Measurements from ENCODE around the gene PODXL.
"Not testable (repeated sequence)": the region's sequence is repeated elsewhere in the genome, so short reads cannot be mapped to it uniquely, and the experiment has no call there.

The PODXL gene

DNA sequence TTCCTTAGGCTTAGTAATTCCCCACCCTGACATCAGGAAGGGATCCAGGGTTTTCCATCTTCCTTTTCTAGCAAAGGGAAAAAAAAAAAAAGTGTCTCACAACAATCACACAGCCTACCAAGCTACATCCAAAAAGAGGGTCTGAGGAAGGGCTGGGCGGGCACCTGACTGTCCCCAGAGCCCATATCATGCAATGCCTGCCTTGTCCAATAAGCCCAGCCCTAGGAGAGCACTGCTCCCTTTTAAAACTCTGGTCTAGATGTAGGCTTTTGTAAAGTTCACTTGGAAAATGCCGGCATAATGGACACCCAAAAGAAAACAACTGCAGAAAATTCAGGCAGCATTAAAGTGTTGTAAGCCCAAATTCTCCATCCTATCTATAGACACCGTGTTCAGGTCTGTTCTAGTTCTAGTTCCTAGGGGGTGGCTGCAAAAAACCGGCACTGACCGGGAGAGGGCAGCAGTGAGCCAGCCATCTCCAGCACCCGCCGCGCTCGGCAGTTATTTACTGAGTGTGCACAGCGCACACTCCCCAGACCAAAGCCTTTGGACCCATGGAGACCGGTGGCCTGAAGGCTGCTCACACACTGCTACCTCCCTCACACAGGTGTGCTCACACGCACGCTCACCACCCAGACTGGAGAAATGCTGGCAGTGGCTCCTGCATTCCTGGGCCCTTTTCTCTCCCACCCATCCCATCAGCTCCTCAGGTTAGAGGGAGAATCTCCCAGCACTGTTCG, 48.7 kb downstream of the PODXL start:
- peak; percentile 67 for DNase-seq

DNA sequence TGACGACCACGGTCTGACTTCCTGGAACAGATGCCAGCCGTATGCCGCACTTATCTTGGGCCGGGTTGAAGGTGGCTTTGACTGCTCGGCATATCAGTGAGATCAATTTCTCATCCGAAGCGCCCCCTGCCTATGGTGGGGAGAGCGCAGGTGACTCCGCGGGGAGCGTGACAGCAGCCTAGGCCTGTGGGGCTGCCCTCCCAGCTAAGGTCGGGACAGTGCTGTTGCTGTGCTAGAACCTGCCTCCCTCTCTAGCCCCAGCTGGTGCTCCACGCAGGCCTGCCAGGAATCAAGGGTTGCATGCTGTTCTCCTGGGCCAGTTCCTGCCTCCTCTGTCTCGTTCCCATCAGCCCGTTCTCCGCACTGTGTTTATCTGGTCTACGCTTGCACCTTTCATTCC, 49.8 kb downstream of the PODXL start:
- DNase-seq, result no peak

DNA sequence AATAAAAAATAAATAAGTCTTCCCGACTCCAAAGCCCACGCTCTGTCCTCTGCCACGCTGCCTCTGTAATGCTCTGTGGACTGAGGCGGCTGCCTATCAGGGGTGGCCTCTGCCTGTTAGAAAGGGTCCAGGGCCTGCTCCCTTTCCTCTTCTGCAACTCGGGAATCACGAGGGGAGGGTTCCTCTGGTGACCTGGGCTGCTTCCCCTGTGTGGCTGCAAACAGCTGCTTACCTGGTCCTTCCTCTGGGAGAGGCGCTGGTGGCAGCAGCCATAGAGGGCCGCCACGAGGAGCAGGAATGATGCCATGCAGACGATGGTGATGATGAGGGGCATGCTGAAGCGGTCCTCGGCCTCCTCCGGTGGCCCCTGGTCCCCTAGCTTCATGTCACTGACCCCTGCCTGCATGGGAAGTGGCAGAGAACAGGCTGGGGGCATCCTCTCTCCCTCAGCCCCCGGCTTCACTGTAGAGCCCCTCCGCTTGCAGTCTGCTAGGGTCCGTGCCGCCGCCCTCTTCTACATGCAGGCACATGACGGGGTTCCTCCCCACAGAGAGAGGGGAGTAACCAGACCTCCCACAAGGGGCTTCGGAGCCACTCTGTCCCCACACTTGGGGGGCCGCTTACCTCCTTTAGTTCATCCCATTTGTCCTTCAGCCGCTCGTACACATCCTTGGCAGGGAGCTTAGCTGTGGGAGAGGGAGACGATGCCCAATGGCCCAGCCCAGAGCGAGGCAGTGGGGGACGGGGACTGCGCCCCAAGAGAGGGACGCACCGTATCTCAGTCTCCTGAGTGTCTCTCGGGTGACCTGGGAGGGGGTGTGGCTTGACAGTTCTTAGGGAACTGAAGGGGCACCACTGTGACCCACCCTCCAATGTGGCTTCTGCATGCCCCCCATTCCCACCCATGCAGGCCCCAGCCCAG, 50.5 kb downstream of the PODXL start:
- no peak for DNase-seq

DNA sequence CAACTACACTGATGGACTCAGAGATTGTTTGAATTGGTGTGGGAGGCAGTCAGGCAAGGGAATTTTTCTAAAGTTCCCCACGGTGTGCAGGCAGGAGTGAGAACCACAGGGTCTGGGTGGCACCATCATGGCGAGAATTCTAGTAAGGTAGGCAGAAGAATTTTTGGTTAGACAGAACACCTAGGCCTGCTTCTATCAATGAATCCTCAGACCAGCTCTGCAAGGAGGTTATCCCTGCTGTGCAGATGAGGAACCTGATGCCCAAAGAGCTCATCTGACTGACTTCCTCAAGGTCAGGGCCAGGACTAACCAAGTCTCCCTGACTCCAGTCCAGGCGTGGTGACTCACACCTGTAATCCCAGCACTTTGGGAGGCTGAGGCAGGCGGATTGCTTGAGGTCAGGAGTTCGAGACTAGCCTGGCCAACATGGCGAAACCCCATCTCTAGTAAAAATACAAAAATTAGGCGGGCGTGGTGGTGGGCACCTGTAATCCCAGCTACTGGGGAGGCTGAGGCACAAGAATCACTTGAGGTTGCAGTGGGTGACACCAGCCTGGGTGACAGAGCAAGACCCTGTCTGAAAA, 51.3 kb downstream of the PODXL start:
- not testable (repeated sequence) for DNase-seq

DNA sequence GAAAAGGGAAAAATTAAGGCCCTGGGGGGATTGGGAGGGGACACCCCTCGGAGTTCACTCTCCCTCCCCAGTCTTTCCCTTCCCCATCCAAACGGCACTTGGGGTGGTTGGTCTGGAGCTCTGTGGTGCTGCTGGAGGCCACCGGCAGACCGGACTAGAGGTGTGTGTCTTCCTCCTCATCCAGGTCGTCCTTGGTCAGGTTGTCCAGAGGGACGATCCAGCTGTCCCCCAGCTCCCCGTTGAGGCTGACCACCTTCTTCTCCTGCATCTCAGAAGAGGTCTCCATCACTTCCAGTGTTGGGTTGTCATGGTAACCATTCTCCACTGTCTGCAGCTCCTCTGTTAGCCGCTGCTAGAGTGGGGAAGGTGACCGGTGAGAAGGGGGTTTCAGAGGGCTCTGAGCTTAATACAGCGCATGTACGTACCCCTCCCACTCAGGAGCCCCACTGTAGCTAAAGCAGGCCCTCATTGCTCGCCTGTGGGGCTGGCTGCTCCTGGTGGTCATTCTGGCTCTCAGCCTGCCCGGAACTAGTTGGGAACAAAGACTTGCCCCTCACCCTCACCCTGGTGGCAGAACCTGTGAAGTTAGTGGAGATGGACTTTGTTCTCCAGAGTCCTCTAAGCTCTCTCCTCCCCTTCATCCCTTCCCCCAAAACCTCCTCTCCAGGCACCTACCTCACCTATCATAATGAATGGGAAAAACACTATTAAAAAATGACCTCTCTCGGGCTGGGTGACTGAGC, 52.1 kb downstream of the PODXL start:
- no peak for DNase-seq

DNA sequence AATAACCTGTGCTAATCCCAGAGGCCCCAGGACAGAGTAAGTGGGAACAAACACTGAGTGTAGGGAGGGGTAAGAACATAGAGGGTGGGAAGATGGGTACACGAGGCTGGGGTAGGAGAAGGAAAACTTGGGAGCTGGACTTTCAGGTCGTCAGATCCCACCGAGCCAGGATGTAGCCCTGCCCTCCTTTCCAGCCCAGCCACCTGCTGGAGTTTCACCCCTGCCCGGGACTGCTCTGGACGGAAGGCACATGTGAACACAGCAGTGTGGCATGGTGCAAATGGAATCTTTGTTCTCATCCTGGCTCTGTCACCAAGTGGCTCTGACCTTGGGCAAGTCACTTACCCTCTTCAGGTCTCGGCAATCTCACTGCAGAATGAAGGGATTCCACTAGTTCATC, 52.8 kb downstream of the PODXL start:
- no peak for DNase-seq

DNA sequence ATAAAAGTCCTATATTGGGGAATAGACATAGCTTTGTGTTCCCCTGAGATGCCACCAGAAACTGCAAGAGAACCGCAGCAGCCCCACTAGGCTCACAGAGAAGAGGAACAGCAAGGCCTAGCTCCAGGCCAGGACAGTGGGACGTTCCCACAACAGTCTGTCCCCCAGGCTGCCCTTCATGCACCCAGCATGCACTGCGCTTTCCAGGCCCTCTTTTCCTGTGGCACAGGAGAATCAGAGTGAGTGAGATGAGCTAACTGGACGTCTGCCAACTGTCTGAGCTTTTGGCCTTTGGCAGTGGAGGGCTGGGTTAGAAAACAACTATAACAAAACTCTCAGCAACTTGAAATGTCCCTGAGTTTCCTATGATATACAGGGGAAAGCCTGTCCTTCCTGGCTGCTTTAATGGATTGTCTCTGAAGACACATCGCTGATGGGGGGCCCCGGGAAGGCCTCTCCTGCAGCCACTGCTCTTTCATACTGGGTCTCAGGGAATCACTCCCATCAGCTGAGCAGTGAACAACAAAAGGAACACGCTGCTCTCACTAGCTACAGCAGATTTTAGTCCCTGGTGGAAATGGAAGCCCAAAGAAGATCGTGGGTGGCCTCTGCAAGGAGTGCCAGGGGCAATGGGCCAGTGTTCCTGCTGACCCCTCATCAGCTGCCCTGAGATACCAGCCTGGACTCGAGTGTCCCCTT, 53.5 kb downstream of the PODXL start:
- peak; percentile 56 for DNase-seq

DNA sequence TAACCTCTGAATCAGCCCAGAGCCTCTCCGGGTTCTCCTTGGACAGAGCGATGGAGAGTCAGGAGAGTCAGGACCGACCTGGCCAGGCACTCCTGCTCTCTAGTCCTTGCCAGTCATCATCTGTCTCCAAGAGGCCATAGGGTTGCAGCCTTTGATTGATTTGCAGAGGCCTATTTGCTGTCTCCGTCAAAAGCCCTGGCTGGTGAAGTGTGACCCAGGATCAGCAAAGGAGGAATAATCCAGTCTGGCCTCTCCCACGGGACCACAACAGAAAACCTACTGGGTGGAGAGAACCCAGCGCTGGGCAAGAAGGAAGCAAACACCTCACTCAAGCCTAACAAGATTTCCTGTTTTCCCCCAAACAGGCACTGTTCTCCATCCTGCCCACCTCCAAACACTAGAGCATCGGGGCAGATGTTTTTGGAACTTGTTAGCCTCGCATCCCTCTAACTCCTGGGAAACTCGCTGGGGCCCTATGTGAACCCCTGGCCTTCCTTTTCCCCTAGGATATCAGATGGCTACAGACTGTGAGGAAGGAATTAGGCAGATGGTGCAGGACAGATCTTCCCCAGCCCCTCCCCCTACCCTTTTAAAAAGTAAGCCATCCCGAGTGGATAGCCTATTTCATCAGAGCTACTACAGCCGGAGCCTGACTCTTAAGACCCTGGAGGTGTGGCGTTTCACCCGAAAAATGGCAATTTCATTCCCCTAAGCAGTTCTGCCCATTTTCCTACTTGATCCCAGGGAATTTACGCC, 54.3 kb downstream of the PODXL start:
- DNase-seq, result no peak

DNA sequence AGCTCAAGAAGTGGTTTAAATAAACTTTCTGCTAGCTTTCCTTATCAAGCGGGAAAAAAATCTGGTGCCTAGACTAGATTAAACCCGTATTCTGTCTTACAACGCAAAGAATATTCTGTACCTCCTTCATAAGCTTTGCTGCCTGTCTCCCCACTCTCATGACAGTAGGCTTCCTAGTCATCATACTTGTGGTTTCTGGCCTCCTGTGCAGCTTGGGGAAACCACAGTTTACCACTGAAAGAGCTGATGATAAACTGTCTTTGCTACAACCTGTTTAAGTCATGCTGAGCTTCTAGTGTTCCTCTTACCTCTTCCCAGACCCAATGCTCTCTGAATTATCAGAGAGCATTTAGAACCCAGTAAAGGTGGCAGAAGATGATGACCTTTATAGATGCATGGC, 55.0 kb downstream of the PODXL start:
- DNase-seq, result no peak

DNA sequence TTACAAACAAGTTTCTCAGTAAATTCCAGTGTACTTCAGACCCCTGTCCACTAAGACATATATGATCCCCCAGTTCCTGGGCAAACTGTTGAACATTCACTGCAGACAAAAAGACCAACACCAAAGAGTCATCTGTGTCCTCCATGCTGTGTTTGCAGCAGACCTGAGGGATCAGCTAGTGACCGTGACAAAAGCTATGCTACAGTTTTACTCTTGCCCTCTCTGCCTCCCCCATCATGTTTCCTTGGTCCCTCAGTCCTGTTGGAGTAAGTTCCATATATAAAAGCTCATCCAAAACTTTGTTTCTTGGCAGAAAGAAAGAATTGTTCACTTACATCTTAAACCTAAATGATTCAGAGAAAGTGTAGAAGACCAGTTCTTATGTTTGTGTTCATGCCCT, 56.1 kb downstream of the PODXL start:
- no peak for DNase-seq

DNA sequence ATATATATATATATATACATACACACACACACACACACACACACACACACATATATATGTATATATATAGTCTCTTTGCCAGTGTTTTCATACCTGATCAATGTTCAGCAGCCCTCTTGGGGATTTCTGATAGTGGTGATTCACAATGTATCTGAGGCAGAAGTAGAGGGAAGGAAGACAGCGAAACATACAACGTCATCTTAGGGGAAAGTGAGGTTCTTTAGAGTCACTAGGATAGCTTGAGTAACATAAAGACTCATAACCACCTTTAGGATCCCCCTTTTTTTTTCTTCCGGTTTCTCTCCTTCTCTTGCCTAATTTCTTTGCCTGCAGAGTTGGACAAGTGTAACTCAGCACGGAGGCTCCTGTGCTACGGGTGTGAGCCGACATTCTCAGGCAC, 56.6 kb downstream of the PODXL start:
- no peak for DNase-seq

DNA sequence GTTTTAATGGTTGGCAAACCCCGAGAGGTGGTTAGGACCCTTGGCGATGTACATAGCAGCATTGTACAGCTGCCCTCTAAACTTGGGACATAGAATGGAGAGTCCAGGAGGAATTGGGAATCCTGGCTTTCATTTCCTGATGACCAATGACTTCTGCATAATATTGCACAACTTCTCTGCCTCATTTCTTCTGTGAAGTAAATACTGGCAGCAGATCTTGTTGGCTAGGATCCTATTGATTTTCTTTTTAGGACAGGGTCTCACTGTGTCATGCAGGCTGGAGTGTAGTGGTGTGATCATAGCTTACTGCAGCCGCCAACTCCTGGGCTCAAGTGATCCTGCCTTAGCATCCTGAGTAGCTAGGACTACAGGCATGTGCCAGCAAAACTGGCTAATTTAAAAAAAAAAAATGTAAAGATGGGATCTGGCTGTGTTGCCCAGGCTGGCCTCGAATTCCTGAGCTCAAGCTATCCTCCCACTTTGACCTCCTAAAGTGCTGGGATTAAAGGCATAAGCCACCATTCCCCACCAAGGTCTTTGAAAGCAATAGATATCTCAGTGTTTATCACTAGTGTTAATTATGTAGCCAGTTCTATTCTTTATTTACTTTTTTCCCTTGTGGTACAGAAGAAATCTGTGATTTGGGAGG, 58.1 kb downstream of the PODXL start:
- no peak for DNase-seq

DNA sequence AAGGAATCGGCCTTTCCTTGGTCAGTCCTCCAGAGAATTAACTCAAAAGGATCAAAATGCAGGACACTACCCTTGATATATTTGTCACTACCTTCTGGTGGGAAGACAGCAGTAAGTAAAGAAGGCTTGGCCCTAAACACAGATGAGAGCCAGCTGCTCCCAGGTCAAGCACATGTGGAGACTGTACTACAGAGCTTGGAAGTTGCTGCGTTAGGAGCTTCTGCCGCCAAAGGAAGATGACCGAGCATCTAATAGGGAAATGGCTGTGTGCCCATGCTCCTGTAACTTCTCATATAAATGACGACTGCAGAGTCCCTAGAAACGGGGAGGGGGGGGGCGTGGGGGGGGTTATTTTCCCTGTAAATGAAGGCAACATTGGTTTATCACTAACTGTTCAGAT, 59.0 kb downstream of the PODXL start:
- no peak for DNase-seq

DNA sequence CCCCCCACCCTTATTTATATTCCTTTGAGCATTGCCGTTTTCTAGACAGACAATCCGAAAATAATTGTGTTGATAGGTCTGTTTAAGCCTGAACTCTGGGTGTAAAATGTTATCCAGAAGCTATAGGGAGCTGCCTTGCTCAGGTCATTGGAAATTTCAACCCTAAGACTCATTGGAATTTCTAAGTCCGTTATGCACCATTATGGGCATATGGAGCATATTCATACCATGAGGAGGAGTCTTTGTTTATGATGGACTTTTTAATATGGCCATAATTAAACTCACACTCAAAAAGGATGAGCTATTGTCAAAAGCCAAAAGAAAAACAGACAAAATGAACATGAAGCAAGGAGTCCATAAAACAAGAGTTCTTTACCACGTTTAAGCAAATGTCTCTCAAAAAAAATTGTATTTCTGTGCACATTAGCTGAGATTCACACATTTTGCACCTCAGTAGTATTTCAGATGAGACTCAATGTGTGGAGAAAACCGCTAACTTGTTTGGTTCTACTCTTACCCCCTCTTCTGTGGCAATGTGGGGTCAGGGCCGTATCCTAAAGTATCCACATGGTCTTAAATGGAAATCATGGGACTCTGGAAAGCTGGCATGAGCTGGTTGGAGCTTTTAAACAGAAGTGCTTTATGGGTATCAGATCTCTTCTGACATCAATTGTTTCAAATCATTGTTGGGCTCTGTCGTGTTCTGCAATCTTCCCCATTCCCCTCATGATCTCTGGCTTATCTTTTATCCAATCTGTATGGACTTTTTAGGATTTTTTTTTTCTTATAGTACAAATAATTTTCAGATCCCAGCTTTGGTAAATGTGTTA, 60.5 kb downstream of the PODXL start:
- DNase-seq, result no peak

DNA sequence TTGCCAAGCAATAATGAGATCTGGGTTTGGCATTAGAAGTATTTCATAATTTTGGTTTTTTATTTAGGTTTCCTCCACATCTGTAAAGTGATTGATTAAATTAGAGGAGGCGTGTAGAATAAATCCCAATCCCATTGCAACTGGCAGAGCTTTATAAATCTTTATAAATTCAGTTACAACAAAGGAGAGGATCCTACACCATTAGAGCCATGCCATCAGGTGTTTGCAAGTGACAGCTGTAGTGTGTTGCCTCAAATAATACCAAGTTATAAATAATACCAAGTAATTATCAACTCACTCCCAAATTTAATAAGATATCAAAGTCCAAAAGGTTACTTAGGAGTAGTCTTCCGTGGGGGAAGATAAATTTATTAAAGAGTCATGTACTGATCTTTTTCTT, 62.2 kb downstream of the PODXL start:
- DNase-seq, result no peak

DNA sequence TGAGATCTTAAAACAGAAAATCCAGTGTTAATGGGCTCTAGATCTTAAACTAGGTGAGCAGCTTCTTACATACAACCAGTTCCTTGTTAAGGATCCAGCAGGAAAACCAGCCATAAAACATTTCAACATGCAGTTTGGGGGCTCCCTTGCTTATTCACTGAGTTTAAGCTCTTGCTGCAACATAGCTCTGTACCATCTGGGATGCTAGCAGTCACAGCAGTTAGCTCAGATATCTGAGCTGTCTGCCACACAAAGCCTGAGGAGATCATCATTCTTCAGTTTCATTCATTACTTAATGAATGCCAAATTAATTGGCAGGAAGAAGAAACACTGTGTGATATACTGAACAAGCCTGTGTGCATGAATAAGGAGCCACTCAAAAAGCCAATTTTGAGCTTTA, 62.8 kb downstream of the PODXL start:
- no peak for DNase-seq

DNA sequence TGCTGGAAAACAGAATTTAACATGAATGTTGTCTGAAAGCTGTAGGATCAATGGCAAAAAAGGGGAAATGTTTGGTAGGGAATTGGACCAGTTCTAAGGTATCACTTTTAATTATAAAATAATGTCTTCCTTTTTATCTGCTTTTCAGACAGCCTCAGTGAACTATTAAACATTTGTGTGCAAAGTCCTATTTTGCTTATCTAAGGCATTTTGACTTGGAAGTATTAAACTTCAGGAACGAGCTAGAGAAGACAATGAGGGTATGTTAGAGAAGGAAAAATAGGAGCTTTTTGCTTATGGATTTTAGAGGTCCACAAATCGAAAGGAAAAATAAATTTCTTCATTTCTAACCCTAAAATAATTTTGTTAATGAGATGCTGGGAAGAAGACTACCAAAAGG, 63.3 kb downstream of the PODXL start:
- no peak for DNase-seq

DNA sequence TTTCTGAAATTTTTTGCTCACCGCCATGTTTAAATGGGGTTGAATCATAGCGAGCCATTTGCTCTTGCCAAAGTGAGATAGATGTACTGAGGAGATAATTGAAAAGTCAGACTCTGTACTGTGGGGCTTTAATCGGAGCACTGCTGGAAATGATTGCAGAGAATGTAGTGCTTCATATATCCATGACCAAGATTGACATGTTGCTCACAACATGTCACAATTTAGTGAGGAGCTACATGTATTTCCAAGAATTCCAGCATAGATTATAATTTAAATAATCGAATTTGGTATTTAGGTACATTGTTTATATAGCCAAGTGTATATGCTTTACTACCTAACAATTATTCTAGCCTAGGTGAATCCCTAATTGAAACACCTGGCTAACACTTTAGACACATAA, 66.5 kb downstream of the PODXL start:
- DNase-seq, result no peak

DNA sequence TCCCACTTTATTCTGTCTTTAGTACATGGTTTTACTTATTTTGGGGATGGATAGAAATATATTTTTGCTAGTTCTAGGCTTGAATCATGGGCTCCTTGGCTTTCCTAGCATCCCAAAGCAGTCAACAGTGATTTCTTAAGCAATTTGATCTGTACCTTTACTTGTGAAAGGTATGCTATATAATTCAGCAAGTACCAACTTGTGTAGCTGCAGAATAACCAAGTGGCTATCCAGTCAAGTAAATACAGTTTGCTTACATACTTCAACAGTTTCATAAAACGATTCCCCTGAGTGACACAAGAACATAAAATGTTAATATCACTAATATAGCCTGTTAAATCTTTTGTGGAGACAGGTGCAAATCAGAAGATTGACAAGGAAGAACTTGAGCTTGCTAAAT, 67.2 kb downstream of the PODXL start:
- DNase-seq, result no peak

DNA sequence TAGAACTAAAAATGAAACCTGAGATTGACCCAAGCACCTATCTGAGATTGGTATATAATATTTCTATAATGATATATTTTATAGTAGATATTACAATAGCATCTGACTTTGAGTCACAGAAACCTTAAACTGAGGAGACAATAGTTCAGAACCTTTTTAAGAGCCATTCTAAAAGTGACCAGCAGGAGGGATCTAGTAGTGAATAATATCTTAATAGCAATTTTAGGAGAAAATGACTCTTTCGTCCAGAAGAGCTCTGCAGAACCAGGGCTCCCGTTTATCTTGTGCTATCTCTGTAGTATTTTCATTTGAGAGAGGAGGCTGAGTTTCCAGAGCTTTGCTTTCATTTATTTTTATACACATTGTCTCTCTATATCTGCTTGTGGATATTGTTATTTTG, 68.1 kb downstream of the PODXL start:
- no peak for DNase-seq

Data from NCI-H2029 treated with DMSO at 0.1 percent for 48 hours (cell line).